HG02943 (cell line): ENCODE results near the gene THSD4.
"Not testable (repeated sequence)": the region's sequence is repeated elsewhere in the genome, so short reads cannot be mapped to it uniquely, and the experiment has no call there.

Experiments
- ATAC-seq: cut with Tn5 transposase; IDR thresholded peaks from one replicate; pipeline ENCODE4 v1.9.1; 2021; ENCODE audit warnings: mild to moderate bottlenecking, low read depth, moderate library complexity; ENCODE audit not compliant: unreplicated experiment

THSD4 gene

GRCh38 chr15:71312194-71312708, 197.0 kb downstream of the THSD4 start:
- ATAC-seq, result no peak

DNA sequence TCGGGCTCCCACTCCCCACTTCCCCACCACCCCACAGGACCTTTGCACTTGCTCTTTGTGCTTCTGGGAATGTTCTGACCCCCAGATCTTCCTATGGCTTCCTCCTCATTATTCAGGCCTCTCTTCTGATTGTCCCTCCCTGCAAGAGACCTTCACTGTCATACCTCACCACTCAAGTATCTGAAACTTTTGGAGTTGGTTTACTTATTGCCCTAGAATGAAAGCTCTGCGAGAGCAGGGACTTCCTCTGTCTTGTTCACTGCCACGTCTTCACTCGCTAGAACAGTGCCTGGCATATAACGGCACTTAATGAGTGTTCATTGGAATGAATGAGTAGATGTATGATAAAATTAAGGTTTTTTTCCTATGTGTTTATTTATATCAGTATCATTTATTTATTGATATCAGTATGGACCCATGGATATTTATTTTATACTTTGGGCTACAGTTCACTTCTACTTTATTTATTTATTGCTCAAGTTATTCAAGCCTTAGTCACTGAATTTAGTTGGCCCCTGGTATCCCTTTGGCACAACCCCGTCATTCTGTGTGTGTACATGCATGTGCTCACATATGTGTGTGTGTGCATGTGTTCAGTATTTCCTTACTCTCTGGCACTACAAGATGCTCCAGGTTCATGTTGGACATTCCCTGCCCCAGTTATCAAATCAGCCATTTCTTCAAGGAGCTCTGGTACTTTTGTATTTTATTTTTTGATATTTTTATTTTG, 197.6 kb downstream of the THSD4 start:
- ATAC-seq, result no peak

DNA sequence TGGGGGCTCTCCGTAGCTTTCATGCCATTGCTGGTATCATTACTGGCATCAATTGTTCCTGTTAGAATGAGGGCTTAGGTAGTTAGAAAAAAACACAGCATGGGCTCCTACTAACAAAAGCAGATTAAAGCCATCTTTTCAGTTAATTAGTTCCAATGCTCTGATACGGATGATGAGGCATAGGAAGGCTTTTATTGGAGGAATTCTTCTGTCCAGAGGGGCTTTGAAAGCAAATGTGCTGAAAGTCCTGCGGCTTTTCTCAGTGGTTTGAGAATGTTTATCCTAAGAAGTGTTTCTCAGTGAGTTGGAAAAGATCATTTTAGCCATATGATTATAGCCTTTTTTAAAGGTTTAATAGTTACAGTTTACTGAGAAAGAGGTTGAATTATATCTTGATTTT, 198.5 kb downstream of the THSD4 start:
- ATAC-seq, result no peak

GRCh38 chr15:71314956-71315537, 199.8 kb downstream of the THSD4 start:
- no peak for ATAC-seq

GRCh38 chr15:71316911-71317310, 201.6 kb downstream of the THSD4 start:
- ATAC-seq, result no peak

DNA sequence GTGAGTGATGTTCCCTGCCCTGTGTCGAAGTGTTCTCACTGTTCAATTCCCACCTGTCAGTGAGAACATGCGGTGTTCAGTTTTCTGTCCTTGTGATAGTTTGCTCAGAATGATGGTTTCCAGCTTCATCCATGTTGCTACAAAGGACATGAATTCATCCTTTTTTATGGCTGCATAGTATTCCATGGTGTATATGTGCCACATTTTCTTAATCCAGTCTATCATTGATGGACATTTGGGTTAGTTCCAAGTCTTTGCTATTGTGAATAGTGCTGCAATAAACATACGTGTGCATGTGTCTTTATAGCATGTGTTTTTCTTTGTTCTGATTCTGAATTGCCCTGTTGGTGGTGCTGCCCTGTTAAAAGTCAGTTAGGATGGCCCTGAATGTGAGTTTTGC, 204.2 kb downstream of the THSD4 start:
- not testable (repeated sequence) for ATAC-seq

- ATAC-seq, result no peak
Measured at GRCh38 chr15:71319935-71320334, 204.7 kb downstream of the THSD4 start.

DNA sequence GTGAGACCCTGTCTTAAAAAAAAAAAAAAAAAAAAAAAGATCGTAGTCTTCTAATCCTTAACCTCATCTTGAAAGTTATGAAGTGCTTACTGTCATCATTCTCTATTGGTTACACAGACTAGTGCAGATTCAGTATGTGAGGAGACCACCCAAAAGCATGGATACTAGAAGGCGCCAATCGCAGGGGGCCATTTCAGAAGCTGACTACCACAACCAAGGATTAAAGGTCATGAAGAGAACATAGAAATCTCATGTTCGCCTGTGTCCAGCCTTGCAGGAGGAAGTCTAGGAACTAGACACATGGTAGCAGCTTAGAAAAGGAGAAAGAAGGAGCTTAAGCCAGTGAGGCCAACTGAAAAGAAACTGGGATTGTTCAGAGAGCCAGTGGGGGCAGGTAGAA, 207.8 kb downstream of the THSD4 start:
- no peak for ATAC-seq

DNA sequence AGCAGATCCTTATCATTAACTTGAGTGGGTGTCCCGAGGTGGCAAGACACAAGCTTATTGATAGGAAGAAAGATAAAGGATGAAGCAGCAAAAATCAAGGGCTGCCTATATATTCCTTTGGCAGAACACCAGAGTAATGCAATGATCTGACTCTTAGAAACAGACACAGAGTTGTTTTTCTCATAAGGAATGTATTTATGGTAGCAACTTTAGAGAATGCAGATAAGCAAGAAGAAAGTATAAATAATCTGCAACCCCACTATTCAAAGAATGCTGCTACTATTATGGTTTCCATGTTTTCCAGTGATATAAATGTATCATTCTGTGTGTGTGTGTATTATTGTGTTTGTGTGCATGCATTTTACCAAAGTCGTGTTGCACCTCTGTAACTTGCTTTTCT, 208.3 kb downstream of the THSD4 start:
- no peak for ATAC-seq

DNA sequence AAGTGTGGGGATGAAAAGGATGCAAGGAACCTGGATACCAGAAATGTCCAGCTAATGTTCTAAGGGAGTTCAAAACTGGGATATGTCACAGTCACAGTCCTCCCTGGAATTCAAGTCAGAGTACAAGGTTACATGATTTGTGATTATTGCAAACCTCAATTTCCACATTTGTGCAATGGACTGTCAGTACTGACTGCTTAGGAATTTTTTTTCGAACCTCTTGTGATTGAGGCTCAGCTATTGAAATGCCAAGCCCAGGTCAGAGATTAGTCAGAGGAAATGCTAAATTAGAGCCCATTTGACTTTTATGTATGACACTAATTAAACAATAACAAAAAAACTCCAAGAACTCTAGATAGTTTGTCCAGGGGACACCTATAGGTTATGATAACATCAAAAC, 210.2 kb downstream of the THSD4 start:
- ATAC-seq, result no peak

GRCh38 chr15:71328453-71328852, 213.2 kb downstream of the THSD4 start:
- ATAC-seq, result no peak

GRCh38 chr15:71329041-71329440, 213.8 kb downstream of the THSD4 start:
- no peak for ATAC-seq

DNA sequence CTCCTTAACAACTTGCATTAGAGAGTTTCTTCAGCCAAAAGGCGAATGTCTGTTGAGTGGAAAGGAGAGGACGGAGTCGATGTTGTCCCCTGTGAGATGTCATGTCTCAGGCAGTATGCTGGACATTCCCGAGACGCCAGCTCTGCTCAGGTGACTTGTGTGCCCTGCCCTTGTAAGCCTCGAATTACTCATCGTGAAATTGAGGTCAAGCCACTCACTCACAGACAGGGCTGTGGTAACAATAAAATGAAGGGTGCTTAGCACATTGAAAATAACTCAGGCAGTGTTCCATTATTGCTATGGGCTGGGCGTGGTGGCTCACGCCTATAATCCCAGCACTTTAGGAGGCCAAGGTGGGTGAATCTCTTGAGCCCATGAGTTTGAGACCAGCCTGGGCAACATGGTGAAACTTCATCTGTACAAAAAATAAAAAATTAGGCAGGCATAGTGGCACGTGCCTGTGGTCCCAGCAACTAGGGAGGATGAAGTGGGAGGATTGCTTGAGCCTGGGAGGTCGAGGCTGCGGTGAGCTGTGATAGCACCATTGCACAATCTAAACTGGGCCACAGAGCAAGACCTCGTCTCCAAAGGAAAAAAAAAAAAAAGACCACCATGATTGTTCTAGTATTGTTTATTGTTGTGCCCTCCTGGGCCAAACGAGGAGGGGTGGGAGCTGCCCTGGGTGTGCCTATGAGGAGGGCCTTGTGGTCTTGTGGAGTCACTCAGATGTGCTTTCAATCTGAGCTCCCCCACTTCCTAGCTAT, 214.4 kb downstream of the THSD4 start:
- ATAC-seq, result no peak

- ATAC-seq, result no peak
Measured at GRCh38 chr15:71330638-71331162, 215.4 kb downstream of the THSD4 start.

DNA sequence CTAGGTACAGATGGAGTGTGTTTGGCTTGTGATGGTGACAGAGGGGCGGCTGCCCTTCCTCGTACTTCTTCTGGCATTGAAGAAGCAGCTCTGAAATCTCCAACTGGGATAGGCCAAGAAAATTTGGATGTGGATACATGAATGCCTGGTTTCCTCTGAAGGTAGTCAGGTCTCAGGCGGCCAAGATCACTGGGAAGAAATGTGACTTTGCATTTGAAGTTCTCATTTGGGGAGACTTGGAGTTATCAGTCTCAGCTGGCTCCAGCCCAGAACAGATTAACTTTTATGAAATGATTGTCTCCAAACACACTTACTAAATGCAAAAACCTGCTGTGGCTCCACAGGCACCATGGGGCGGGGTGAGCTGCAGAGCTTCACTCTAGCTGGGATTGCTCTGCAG, 215.9 kb downstream of the THSD4 start:
- ATAC-seq, result no peak

GRCh38 chr15:71332431-71333004, 217.2 kb downstream of the THSD4 start:
- no peak for ATAC-seq

DNA sequence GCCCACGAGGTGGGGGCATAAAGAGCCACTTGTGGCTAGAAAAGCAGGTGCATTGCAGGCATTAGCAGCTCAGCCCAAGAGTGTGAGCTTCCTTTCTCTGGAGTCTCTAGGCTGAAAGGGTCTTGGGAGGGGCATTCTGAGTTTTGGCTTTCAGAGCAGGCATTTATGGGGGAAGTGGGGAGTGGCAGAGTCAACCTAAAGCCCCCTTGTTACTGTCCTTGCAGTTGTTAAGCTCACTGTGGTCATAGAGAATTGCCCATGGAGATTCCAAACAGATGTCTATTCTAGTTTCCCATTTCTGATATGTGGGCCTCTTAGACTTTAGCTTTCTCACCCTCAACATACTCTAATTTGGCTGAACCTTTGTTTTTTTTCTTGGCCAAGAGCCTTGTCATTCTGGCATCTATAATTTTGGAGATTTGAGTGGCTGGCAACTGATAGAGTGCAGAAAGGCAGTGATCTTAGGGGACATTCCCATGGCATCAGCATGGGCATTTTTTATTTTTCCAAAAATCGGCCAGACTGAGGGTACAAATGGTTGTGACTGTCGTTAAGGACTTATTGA, 217.9 kb downstream of the THSD4 start:
- no peak for ATAC-seq

DNA sequence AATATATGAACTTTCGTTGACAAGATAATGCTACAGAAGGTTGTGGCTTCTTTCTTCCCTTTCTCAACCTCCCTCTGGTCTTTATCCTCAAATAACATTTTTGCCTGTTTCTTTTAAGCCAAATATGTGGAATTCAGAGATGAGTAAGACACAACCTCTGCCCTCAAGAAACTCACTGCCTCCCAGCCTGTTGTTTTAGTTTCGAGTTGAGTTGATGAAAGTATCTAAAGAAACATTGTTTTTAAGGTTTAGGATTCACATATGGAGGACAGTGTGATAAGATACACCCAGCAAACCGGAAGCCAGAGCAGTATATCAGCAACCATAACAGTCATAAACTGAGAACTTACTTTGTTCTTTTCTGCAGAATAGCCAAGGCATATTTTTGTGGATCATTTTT, 218.6 kb downstream of the THSD4 start:
- ATAC-seq, result no peak

GRCh38 chr15:71334434-71334833, 219.2 kb downstream of the THSD4 start:
- no peak for ATAC-seq

DNA sequence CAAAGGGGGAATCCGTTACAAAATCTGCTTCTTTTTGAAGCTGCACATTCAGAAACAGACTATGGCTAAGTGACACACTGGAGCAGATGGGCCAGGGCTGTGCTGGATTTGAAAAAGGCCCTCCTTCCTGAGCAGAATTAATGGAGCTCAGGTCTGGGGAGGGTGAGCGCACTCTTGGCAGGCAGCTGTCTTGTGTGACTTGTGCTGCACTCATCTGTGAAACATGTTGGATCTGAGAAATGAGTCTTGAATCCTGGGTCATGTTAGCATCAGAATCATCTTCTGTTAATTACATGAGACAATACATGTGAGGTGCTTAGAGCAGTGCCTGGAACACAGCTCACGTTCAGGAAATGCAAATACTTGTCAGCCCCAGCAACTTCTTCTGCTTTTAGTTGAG, 219.6 kb downstream of the THSD4 start:
- ATAC-seq, result no peak

- no peak for ATAC-seq
Measured at GRCh38 chr15:71335591-71335990, 220.3 kb downstream of the THSD4 start.
